Karpas-422 (cell line): ENCODE results near the gene PLP2. TPM values are rescaled to one million over a fixed set of nuclear protein-coding genes. Genes with fewer than 3 reads are reported as not detected.

ENCODE experiments used
- DNase-seq: peaks from one replicate; pipeline ENCODE4 v3.0.0-alpha.2; 2015
- H2AFZ ChIP-seq: fragments of 200-600 bp; sonication (generic); 2 replicates; pipeline ENCODE4 v1.6.1; 2014; ENCODE audit warnings: antibody characterized with exemption, low read length, mixed read lengths
- H3K27ac ChIP-seq: fragments of 200-600 bp; sonication (generic); 2 replicates; pipeline ENCODE4 v1.5.1; 2014; ENCODE audit warnings: mild to moderate bottlenecking, low read length, moderate library complexity
- H3K27me3 ChIP-seq: fragments of 200-600 bp; sonication (generic); 2 replicates; pipeline ENCODE4 v1.6.1; 2014; ENCODE audit warnings: low read length, mixed read lengths
- H3K36me3 ChIP-seq: fragments of 200-600 bp; sonication (generic); 2 replicates; pipeline ENCODE4 v1.6.1; 2014; ENCODE audit warnings: low read length, mixed read lengths; ENCODE audit not compliant: insufficient read depth
- H3K4me1 ChIP-seq: fragments of 200-600 bp; sonication (generic); 2 replicates; pipeline ENCODE4 v1.6.1; 2014; ENCODE audit warnings: mild to moderate bottlenecking, low read length, mixed read lengths
- H3K4me2 ChIP-seq: fragments of 200-600 bp; sonication (generic); 2 replicates; pipeline ENCODE4 v1.6.1; 2014; ENCODE audit warnings: low read length, low read depth, mild to moderate bottlenecking; ENCODE audit not compliant: poor library complexity, severe bottlenecking
- H3K4me3 ChIP-seq: fragments of 200-600 bp; sonication (generic); 2 replicates; pipeline ENCODE4 v1.5.1; 2014; ENCODE audit warnings: mild to moderate bottlenecking, antibody characterized with exemption, low read length, mixed read lengths
- H3K79me2 ChIP-seq: fragments of 200-600 bp; sonication (generic); 2 replicates; pipeline ENCODE4 v1.6.1; 2014; ENCODE audit warnings: mild to moderate bottlenecking, low read length, mixed read lengths
- H3K9ac ChIP-seq: fragments of 200-600 bp; sonication (generic); 2 replicates; pipeline ENCODE4 v1.6.0; 2014; ENCODE audit warnings: low read length
- H3K9me2 ChIP-seq: fragments of 200-600 bp; sonication (generic), shearing (Covaris generic); replicated peaks from 2 replicates; pipeline ENCODE4 v1.6.0; 2014; ENCODE audit warnings: mild to moderate bottlenecking, low read length, moderate library complexity; ENCODE audit not compliant: insufficient read depth
- H3K9me3 ChIP-seq: fragments of 300-700, 200-600 bp; sonication (generic); 2 replicates; pipeline ENCODE4 v1.6.1; 2014; ENCODE audit warnings: low read length, mixed read lengths
- H4K20me1 ChIP-seq: fragments of 200-600 bp; sonication (generic); 2 replicates; pipeline ENCODE4 v1.6.1; 2014; ENCODE audit warnings: mild to moderate bottlenecking, antibody characterized with exemption, low read length, low read depth; ENCODE audit not compliant: insufficient read depth
- small RNA-seq: library from RNA; depleted of rRNA; stranded (forward); fragments of <200 nt; gene quantifications from one replicate; pipeline ENCODE3, GENCODE V24; 2014
- total RNA-seq: library from RNA; depleted of rRNA; stranded (reverse); fragments of >200 nt; shearing (Covaris generic); gene quantifications from 2 replicates; pipeline ENCODE4 v1.2.3, GENCODE V29; 2014; ENCODE audit warnings: low replicate concordance; rRNA removed

Gene PLP2
- total RNA-seq, 1 experiment from 2014 or later, result 37.0 TPM

DNA sequence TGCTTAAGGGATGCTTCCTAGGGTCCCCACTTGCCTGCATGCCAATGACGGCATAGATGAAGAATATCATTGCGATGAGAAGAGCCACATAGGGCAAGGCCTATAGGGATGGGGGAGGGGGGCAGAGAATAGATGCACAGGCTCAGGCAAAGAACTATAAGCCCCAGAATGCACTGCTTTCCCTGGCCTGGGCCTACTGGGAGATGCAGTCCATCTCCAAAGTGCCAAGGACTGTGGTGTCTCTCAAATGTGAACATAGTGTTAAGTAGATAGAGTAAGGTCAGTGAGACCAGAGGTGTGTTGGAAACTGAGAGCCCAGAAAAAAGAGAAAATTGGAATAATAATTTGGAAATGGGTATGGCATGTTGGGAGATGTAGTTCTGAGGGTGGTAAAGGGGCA, 40.5 kb downstream of the PLP2 start:
- H3K4me3 ChIP-seq, result no peak overlapping the region
- H3K27ac ChIP-seq, result no peak overlapping the region
- no peaks in the 10 kb centered on the region for H4K20me1 ChIP-seq
- H2AFZ ChIP-seq, result no peak overlapping the region
- H3K79me2 ChIP-seq, result no peaks in the 10 kb centered on the region
- H3K27me3 ChIP-seq, result no peaks in the 10 kb centered on the region
- no peak for DNase-seq
- H3K4me2 ChIP-seq, result no peak overlapping the region
- H3K9me2 ChIP-seq, result no peaks in the 10 kb centered on the region
- H3K9me3 ChIP-seq, result no peaks in the 10 kb centered on the region
- no peaks in the 10 kb centered on the region for H3K36me3 ChIP-seq
- no peaks in the 10 kb centered on the region for H3K4me1 ChIP-seq
- H3K9ac ChIP-seq, result no peak overlapping the region

DNA sequence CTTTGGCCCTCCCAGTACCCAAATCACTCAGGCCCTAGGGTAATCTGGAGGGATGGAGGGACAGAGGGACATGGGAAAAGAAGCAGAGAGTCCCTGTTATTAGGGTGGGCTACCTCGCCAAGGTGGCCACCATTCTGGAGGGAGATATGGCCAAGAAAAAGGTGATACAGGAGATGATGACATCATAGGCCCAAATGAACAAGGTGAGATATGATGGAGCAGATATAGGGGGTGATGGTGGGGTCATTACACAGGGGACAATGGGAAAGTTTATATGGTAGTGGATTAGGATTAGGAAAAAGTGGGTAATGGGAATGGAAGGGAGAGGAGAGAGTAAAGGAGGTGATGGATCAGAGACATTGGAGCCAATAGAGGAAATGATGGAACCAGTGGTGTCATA, 41.2 kb downstream of the PLP2 start:
- Histone ChIP-seq H3K9ac (no peak overlapping the region), H3K4me3 (no peak overlapping the region), H3K27ac (no peak overlapping the region), H3K9me2 (no peaks in the 10 kb centered on the region), H3K4me2 (no peak overlapping the region), H3K9me3 (no peaks in the 10 kb centered on the region), H3K4me1 (no peaks in the 10 kb centered on the region), H3K27me3 (no peaks in the 10 kb centered on the region), H3K79me2 (no peaks in the 10 kb centered on the region), H4K20me1 (no peaks in the 10 kb centered on the region), H2AFZ (no peak overlapping the region), H3K36me3 (no peaks in the 10 kb centered on the region)
- DNase-seq, result no peak

DNA sequence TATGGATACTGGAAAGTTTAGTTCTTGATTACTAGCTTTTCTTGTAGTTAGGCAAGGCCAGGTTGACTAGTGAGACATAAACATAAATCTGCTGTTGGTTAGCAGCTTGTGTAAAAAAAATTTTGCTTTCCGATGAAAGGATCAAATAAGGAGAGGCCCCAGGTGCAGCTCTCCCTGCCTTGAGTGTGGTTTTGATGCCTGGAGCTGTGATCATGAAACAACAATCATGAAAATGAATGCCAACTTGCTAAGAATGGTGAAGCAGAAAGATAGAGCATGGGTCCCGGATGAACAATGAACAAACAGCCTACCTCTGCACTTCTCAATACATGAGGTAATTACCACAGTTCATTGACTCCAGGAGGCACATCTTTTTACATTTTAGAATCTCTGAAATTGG, 42.7 kb downstream of the PLP2 start:
- H3K79me2 ChIP-seq, result no peaks in the 10 kb centered on the region
- H3K9ac ChIP-seq, result no peak overlapping the region
- no peak overlapping the region for H3K27ac ChIP-seq
- H2AFZ ChIP-seq, result no peak overlapping the region
- H3K9me2 ChIP-seq, result no peaks in the 10 kb centered on the region
- H3K4me2 ChIP-seq, result no peak overlapping the region
- no peaks in the 10 kb centered on the region for H3K9me3 ChIP-seq
- H3K4me3 ChIP-seq, result no peak overlapping the region
- H4K20me1 ChIP-seq, result no peaks in the 10 kb centered on the region
- DNase-seq, result no peak
- no peaks in the 10 kb centered on the region for H3K4me1 ChIP-seq
- H3K27me3 ChIP-seq, result no peaks in the 10 kb centered on the region
- no peaks in the 10 kb centered on the region for H3K36me3 ChIP-seq

DNA sequence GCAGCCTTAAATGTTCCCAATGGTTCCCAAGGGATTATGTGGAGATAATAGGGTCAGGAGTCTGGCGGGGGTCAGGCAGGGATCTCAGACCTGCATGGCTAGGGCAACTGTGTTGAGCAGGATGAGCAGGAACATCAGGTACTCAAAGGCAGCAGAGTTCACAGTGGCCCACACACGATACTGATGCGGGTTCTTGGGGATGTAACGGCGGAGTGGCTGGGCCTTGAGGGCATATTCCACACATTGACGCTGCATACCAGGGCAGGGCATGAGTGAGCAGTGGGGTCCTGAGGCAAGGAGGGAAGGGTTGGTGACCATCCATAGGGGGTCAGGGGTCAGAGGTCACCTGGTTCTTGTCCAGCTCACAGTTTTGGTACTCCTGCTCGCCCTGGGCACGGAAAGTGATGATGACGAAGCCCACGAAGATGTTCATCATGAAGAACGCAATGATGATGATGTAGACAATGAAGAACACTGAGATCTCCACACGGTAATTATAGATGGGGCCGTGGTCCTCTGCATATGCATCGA, 43.4 kb downstream of the PLP2 start:
- Histone ChIP-seq H3K4me1 (no peaks in the 10 kb centered on the region), H3K9ac (no peak overlapping the region), H3K36me3 (no peaks in the 10 kb centered on the region), H3K9me3 (no peaks in the 10 kb centered on the region), H3K4me2 (no peak overlapping the region), H3K4me3 (no peak overlapping the region), H3K27ac (no peak overlapping the region), H2AFZ (no peak overlapping the region), H3K79me2 (no peaks in the 10 kb centered on the region), H4K20me1 (no peaks in the 10 kb centered on the region), H3K27me3 (no peaks in the 10 kb centered on the region), H3K9me2 (no peaks in the 10 kb centered on the region)
- DNase-seq, result no peak

DNA sequence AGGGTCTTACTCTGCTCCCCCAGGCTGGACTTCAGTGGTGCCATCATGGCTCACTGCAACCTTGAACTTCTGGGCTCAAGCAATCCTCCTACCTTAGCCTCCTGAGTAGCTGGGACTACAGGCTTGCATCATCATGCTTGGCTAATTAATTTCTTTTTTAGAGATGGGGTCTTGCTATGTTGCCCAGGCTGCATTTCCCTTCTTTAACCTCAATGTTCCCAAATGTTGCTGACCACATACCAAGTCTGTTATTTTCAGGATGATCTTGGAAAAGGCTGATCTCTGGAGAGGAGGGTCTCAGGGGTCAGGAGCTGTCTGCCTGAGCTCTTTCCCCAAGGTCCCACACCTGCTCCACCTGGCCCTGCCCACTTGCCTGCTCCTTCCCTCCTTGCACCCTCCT, 48.4 kb downstream of the PLP2 start:
- Histone ChIP-seq H3K27me3 (no peaks in the 10 kb centered on the region), H3K9ac (no peak overlapping the region), H3K9me2 (no peaks in the 10 kb centered on the region), H3K9me3 (no peaks in the 10 kb centered on the region), H3K27ac (no peak overlapping the region), H4K20me1 (no peaks in the 10 kb centered on the region), H3K79me2 (no peaks in the 10 kb centered on the region), H2AFZ (no peak overlapping the region), H3K4me3 (no peak overlapping the region), H3K36me3 (no peaks in the 10 kb centered on the region), H3K4me1 (peaks cover 4% of the 10 kb centered on the region; the same call in 1 of the 2 replicates), H3K4me2 (no peak overlapping the region)
- DNase-seq, result no peak

DNA sequence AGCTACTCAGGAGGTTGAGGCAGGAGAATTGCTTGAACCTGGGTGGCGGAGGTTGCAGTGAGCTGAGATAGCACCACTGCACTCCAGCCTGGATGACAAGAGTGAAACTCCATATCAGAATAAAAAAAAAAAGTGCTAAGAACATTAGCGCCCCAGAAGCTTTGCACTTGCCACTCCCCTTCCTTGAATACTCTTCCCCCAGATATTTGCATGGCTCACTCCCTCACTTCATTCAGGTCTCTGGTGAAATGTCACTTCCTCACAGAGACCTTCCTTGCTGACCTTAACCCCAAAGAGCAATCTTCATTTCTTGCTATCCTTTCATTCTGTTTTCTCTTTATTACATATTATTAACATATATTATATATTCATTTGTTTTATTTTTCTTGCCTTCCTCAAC, 50.2 kb downstream of the PLP2 start:
- no peaks in the 10 kb centered on the region for H3K36me3 ChIP-seq
- no peak overlapping the region for H2AFZ ChIP-seq
- peaks cover 4% of the 10 kb centered on the region; the same call in 1 of the 2 replicates for H3K4me1 ChIP-seq
- H3K79me2 ChIP-seq, result no peaks in the 10 kb centered on the region
- no peak overlapping the region for H3K9ac ChIP-seq
- H3K4me2 ChIP-seq, result no peak overlapping the region
- H3K4me3 ChIP-seq, result no peak overlapping the region
- no peaks in the 10 kb centered on the region for H3K27me3 ChIP-seq
- H3K9me2 ChIP-seq, result no peaks in the 10 kb centered on the region
- no peaks in the 10 kb centered on the region for H3K9me3 ChIP-seq
- DNase-seq, result peak; percentile 68
- H3K27ac ChIP-seq, result no peak overlapping the region
- H4K20me1 ChIP-seq, result no peaks in the 10 kb centered on the region

Small RNAs within 50 kb of the gene (small RNA-seq; reads per million reads assigned to genes)
- not detected for gene RN7SL262P

Other genes starting within 250 kb of the PLP2 start
- gene OTUD5, start 214.3 kb upstream of the PLP2 start, total RNA-seq, result 36.2 and 57.4 TPM in 2 replicates
- gene KCND1, start 200.1 kb upstream of the PLP2 start, total RNA-seq, result 2.2 and 2.6 TPM in 2 replicates
- 18.0 and 37.6 TPM in 2 replicates for gene GRIPAP1, start 169.6 kb upstream of the PLP2 start, total RNA-seq
- 4.4 and 11.8 TPM in 2 replicates for gene TFE3, start 128.5 kb upstream of the PLP2 start, total RNA-seq
- not detected in 2 replicates for gene CCDC120, start 112.9 kb upstream of the PLP2 start, total RNA-seq
- gene PRAF2, start 97.9 kb upstream of the PLP2 start, total RNA-seq, result 0.34 and 2.5 TPM in 2 replicates
- gene WDR45, start 92.0 kb upstream of the PLP2 start, total RNA-seq, result 80.3 and 115 TPM in 2 replicates
- gene GPKOW, start 48.2 kb upstream of the PLP2 start, total RNA-seq, result 8.2 and 20.7 TPM in 2 replicates
- gene MAGIX, start 9.1 kb upstream of the PLP2 start, total RNA-seq, result 1.7 TPM in 1 of 2 replicates, not detected in the other
- 4.0 and 15.5 TPM in 2 replicates for gene PRICKLE3, start 14.5 kb downstream of the PLP2 start, total RNA-seq
- gene SYP, start 28.3 kb downstream of the PLP2 start, total RNA-seq, result 0.86 and 1.2 TPM in 2 replicates
- gene CACNA1F, start 61.4 kb downstream of the PLP2 start, total RNA-seq, result not detected in 2 replicates
- 25.9 and 30.0 TPM in 2 replicates for gene CCDC22, start 63.6 kb downstream of the PLP2 start, total RNA-seq
- 0.07 TPM in 1 of 2 replicates, not detected in the other for gene FOXP3, start 92.8 kb downstream of the PLP2 start, total RNA-seq
- 0.19 and 1.0 TPM in 2 replicates for gene PPP1R3F, start 97.9 kb downstream of the PLP2 start, total RNA-seq
- gene GAGE10, start 131.7 kb downstream of the PLP2 start, total RNA-seq, result not detected in 2 replicates
- not detected in 2 replicates for gene GAGE12J, start 150.1 kb downstream of the PLP2 start, total RNA-seq
- gene GAGE13, start 159.7 kb downstream of the PLP2 start, total RNA-seq, result not detected in 2 replicates